ENCODE measurements around the gene REPS2.
A peak's percentile ranks its signal among the peaks of the same experiment; 100 is the strongest.

Gene REPS2

DNA sequence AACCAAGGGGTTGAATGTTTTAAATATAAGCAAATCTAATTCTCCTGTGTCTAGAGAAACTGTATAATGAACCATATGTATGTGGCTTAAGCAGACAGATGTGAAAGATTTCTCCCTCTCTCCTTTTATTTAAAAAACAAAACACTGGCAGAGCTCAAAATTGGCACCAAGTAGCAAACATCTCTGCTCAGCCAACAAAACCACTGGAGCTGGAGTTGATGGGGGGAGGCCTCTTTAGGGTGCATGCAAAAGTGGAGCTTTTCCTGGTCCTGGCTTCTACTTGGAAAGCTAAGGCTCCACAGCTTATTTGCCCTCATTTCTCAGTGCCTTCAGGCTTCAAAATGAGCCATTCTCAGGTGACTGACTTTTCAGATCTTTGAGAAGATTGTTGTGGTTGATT lies 95.6 kb downstream of the REPS2 start:
- H3K36me3 ChIP-seq (ENCODE audit: control insufficient read depth, insufficient read depth, low read length), result no peaks in the 10 kb centered on the region
- H3K27me3 ChIP-seq (replicated peaks; ENCODE audit: control insufficient read depth, insufficient read depth, low read length), result 0 out of 2 replicates have a peak, but pooled peaks cover 2% of the 10 kb centered on the region
- TF ChIP-seq, protein P1, sequence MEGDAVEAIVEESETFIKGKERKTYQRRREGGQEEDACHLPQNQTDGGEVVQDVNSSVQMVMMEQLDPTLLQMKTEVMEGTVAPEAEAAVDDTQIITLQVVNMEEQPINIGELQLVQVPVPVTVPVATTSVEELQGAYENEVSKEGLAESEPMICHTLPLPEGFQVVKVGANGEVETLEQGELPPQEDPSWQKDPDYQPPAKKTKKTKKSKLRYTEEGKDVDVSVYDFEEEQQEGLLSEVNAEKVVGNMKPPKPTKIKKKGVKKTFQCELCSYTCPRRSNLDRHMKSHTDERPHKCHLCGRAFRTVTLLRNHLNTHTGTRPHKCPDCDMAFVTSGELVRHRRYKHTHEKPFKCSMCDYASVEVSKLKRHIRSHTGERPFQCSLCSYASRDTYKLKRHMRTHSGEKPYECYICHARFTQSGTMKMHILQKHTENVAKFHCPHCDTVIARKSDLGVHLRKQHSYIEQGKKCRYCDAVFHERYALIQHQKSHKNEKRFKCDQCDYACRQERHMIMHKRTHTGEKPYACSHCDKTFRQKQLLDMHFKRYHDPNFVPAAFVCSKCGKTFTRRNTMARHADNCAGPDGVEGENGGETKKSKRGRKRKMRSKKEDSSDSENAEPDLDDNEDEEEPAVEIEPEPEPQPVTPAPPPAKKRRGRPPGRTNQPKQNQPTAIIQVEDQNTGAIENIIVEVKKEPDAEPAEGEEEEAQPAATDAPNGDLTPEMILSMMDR (IDR thresholded peaks at IDR 0.05; ENCODE audit: insufficient read depth, low read length, poor library complexity, severe bottlenecking), result no peak
- no peak overlapping the region for H3K4me3 ChIP-seq (replicated peaks; ENCODE audit: low read depth, low read length)
- no peak for DNase-seq (ENCODE audit: extremely low read depth, insufficient read length)

GRCh38 chrX:17046478-17047097 lies 100.1 kb downstream of the REPS2 start:
- Histone ChIP-seq H3K27me3 (replicated peaks; ENCODE audit: control insufficient read depth, insufficient read depth, low read length) (no peaks in the 10 kb centered on the region), H3K4me3 (replicated peaks; ENCODE audit: low read depth, low read length) (no peak overlapping the region), H3K36me3 (ENCODE audit: control insufficient read depth, insufficient read depth, low read length) (no peaks in the 10 kb centered on the region)
- no peak for DNase-seq (ENCODE audit: extremely low read depth, insufficient read length)
- TF ChIP-seq, protein P1 (IDR thresholded peaks at IDR 0.05; ENCODE audit: insufficient read depth, low read length, poor library complexity, severe bottlenecking), result peak; percentile 83

GRCh38 chrX:17047224-17047623 lies 100.8 kb downstream of the REPS2 start:
- Histone ChIP-seq H3K36me3 (ENCODE audit: control insufficient read depth, insufficient read depth, low read length) (no peaks in the 10 kb centered on the region), H3K27me3 (replicated peaks; ENCODE audit: control insufficient read depth, insufficient read depth, low read length) (no peaks in the 10 kb centered on the region; the same call in 1 of the 2 replicates), H3K4me3 (replicated peaks; ENCODE audit: low read depth, low read length) (no peak overlapping the region)
- no peak for DNase-seq (ENCODE audit: extremely low read depth, insufficient read length)
- TF ChIP-seq, protein P1 (IDR thresholded peaks at IDR 0.05; ENCODE audit: insufficient read depth, low read length, poor library complexity, severe bottlenecking), result no peak

DNA sequence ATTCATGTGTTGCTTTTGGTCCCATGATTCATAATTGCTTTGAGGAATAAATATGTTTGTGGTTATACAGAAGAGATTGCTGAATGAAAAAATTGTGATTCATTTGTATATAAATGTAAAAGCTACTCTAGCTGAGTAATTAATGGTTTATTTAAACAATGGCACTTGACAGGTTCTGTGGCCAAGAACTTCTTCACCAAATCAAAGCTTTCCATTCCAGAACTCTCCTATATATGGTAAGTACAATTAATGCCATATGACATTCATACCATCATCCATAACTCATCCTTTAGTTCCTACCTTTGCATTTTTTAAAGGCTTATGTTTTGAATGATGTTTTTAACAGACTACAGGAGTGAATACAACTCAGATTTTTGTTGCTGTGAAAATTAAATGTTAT lies 105.8 kb downstream of the REPS2 start:
- no peak overlapping the region for H3K4me3 ChIP-seq (replicated peaks; ENCODE audit: low read depth, low read length)
- H3K36me3 ChIP-seq (ENCODE audit: control insufficient read depth, insufficient read depth, low read length), result no peaks in the 10 kb centered on the region
- DNase-seq (ENCODE audit: extremely low read depth, insufficient read length), result no peak
- TF ChIP-seq, protein P1 (IDR thresholded peaks at IDR 0.05; ENCODE audit: insufficient read depth, low read length, poor library complexity, severe bottlenecking), result no peak
- no peaks in the 10 kb centered on the region; the same call in none of the 2 replicates for H3K27me3 ChIP-seq (replicated peaks; ENCODE audit: control insufficient read depth, insufficient read depth, low read length)

DNA sequence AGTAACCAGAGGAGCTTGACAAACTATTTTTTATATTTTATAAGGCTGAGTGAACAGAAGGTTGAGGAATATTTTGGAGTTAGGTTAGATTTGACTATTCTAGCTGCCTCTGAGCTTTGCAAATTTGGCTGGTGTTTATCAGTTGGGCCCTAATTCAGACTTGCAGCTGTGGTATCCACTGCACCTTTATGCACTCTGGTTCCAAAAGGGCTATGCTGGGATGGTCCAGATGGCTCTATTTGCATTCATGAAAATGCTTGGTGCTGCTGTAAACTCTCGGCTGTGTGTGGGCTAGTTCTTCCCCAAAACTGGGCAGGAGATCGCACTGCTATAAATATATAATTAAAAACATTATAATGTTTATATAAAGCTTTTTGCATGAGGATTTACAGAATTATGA lies 106.3 kb downstream of the REPS2 start:
- DNase-seq (ENCODE audit: extremely low read depth, insufficient read length), result no peak
- H3K4me3 ChIP-seq (replicated peaks; ENCODE audit: low read depth, low read length), result no peak overlapping the region
- no peaks in the 10 kb centered on the region for H3K36me3 ChIP-seq (ENCODE audit: control insufficient read depth, insufficient read depth, low read length)
- TF ChIP-seq, protein P1 (IDR thresholded peaks at IDR 0.05; ENCODE audit: insufficient read depth, low read length, poor library complexity, severe bottlenecking), result no peak
- H3K27me3 ChIP-seq (replicated peaks; ENCODE audit: control insufficient read depth, insufficient read depth, low read length), result no peaks in the 10 kb centered on the region; the same call in none of the 2 replicates

DNA sequence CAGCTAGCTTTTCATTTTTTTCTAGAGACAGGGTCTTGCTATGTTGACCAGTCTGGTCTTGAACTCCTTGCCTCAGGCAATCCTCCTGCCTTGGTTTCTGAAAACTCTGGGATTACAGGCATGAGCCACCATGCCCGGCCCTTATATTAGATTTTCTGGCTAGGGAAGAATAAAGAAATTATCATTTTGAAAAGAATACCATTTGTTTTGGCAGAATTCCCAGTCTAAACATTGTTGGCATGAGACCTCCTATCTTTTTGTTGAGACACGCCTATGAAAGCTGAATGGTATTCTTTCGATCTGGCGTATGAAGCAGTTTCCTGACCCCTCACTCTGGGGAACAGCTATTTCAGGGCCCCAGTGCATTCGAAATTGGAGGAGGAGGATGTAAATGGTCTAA lies 107.0 kb downstream of the REPS2 start:
- TF ChIP-seq, protein P1 (IDR thresholded peaks at IDR 0.05; ENCODE audit: insufficient read depth, low read length, poor library complexity, severe bottlenecking), result no peak
- Histone ChIP-seq H3K36me3 (ENCODE audit: control insufficient read depth, insufficient read depth, low read length) (no peaks in the 10 kb centered on the region), H3K27me3 (replicated peaks; ENCODE audit: control insufficient read depth, insufficient read depth, low read length) (no peaks in the 10 kb centered on the region; the same call in none of the 2 replicates), H3K4me3 (replicated peaks; ENCODE audit: low read depth, low read length) (no peak overlapping the region)
- DNase-seq (ENCODE audit: extremely low read depth, insufficient read length), result no peak
